Neural cell (in vitro differentiated cells): Measurements from ENCODE around the gene AP2A2. TPM values are rescaled to one million over a fixed set of nuclear protein-coding genes. Genes with fewer than 3 reads are reported as not detected.

Experiments used
- H2AFZ ChIP-seq: fragments of 200-600, 300-800 bp; sonication (generic), shearing (Covaris generic); 2 replicates; pipeline ENCODE4 v1.6.0; 2014; ENCODE audit warnings: low read depth, mild to moderate bottlenecking, antibody characterized with exemption, low read length, moderate library complexity
- H3F3A ChIP-seq: fragments of 200-600 bp; shearing (Covaris generic); 2 replicates; pipeline ENCODE4 v1.6.1; 2016; ENCODE audit warnings: mild to moderate bottlenecking, moderate library complexity, mixed read lengths, antibody characterized with exemption, low read length; ENCODE audit not compliant: insufficient read depth, poor library complexity, severe bottlenecking
- H3K27ac ChIP-seq: fragments of 200-600, 300-800 bp; sonication (generic), shearing (Covaris generic); 2 replicates; pipeline ENCODE4 v1.5.1; 2014; ENCODE audit warnings: mild to moderate bottlenecking, low read length, moderate library complexity
- H3K27me3 ChIP-seq: fragments of 300-800, 200-600 bp; sonication (generic), shearing (Covaris generic); 2 replicates; pipeline ENCODE4 v1.6.0; 2014; ENCODE audit warnings: mild to moderate bottlenecking, low read depth, low read length, moderate library complexity; ENCODE audit not compliant: insufficient read depth
- H3K36me3 ChIP-seq: fragments of 300-800, 200-600 bp; sonication (generic), shearing (Covaris generic); 2 replicates; pipeline ENCODE4 v1.5.1; 2014; ENCODE audit warnings: mild to moderate bottlenecking, antibody characterized with exemption, low read length, moderate library complexity; ENCODE audit not compliant: insufficient read depth
- H3K4me2 ChIP-seq: fragments of 300-800, 200-600 bp; sonication (generic), shearing (Covaris generic); 2 replicates; pipeline ENCODE4 v1.6.0; 2014; ENCODE audit warnings: mild to moderate bottlenecking, low read length
- H3K4me3 ChIP-seq: fragments of 300-800, 200-600 bp; sonication (generic), shearing (Covaris generic); 2 replicates; pipeline ENCODE4 v1.5.1; 2014; ENCODE audit warnings: mild to moderate bottlenecking, low read length, moderate library complexity
- H3K79me2 ChIP-seq: fragments of 200-600 bp; shearing (Covaris generic); replicated peaks from 2 replicates; pipeline ENCODE4 v1.6.0; 2014; ENCODE audit warnings: mild to moderate bottlenecking, low read length, moderate library complexity; ENCODE audit not compliant: insufficient read depth
- H3K9ac ChIP-seq: fragments of 300-800, 200-600 bp; sonication (generic), shearing (Covaris generic); 2 replicates; pipeline ENCODE4 v1.6.1; 2016; ENCODE audit warnings: mild to moderate bottlenecking, low read length, mixed read lengths
- H3K9me2 ChIP-seq: fragments of 200-600 bp; shearing (Covaris generic); 2 replicates; pipeline ENCODE4 v1.6.1; 2016; ENCODE audit warnings: mild to moderate bottlenecking, low read length, mixed read lengths; ENCODE audit not compliant: insufficient read depth
- H3K9me3 ChIP-seq: fragments of 200-600, 300-800 bp; sonication (generic), shearing (Covaris generic); 2 replicates; pipeline ENCODE4 v1.6.1; 2016; ENCODE audit warnings: mild to moderate bottlenecking, mixed run types, low read length, moderate library complexity, mixed read lengths
- H4K20me1 ChIP-seq: fragments of 200-600 bp; shearing (Covaris generic); 2 replicates; pipeline ENCODE4 v1.6.1; 2016; ENCODE audit warnings: mild to moderate bottlenecking, mixed run types; ENCODE audit not compliant: insufficient read depth
- EP300 ChIP-seq: fragments of 450-650 bp; conservative IDR thresholded peaks from 2 replicates; pipeline ENCODE4 v1.6.1; 2014; ENCODE audit warnings: antibody characterized with exemption, mild to moderate bottlenecking, moderate library complexity; ENCODE audit not compliant: poor library complexity, severe bottlenecking
- MXI1 ChIP-seq: fragments of 450-650 bp; conservative IDR thresholded peaks from 2 replicates; pipeline ENCODE4 v1.6.1; 2014; ENCODE audit warnings: antibody characterized with exemption, mild to moderate bottlenecking; ENCODE audit not compliant: poor library complexity, severe bottlenecking
- POLR2AphosphoS5 ChIP-seq: IDR thresholded peaks from 2 replicates; pipeline ENCODE4 v1.6.1; 2012
- RAD21 ChIP-seq: fragments of 450-650 bp; conservative IDR thresholded peaks from 2 replicates; pipeline ENCODE4 v1.6.1; 2014; ENCODE audit warnings: antibody characterized with exemption, mild to moderate bottlenecking, moderate library complexity
- REST ChIP-seq: IDR thresholded peaks from 2 replicates; pipeline ENCODE4 v1.6.1; 2012; ENCODE audit warnings: borderline replicate concordance
- SMC3 ChIP-seq: fragments of 450-650 bp; conservative IDR thresholded peaks from 2 replicates; pipeline ENCODE4 v1.6.1; 2014; ENCODE audit warnings: antibody characterized with exemption, mild to moderate bottlenecking, moderate library complexity; ENCODE audit not compliant: poor library complexity
- TAF1 ChIP-seq: IDR thresholded peaks from 2 replicates; pipeline ENCODE4 v1.6.1; 2012; ENCODE audit warnings: low read depth
- polyA plus RNA-seq: library from polyadenylated mRNA; depleted of rRNA; stranded (reverse); fragments of >200 nt; gene quantifications from 2 replicates; pipeline ENCODE4 v1.2.3, GENCODE V29; 2014
- TF ChIP-seq, protein P1 (sequence below): fragments of 450-650 bp; IDR thresholded peaks from 2 replicates; pipeline ENCODE4 v1.5.1; 2014; ENCODE audit warnings: antibody characterized with exemption, mild to moderate bottlenecking, moderate library complexity; ENCODE audit not compliant: poor library complexity, severe bottlenecking

Gene AP2A2
- polyA plus RNA-seq, 1 donor from 2014 or later = 46.5 TPM

DNA sequence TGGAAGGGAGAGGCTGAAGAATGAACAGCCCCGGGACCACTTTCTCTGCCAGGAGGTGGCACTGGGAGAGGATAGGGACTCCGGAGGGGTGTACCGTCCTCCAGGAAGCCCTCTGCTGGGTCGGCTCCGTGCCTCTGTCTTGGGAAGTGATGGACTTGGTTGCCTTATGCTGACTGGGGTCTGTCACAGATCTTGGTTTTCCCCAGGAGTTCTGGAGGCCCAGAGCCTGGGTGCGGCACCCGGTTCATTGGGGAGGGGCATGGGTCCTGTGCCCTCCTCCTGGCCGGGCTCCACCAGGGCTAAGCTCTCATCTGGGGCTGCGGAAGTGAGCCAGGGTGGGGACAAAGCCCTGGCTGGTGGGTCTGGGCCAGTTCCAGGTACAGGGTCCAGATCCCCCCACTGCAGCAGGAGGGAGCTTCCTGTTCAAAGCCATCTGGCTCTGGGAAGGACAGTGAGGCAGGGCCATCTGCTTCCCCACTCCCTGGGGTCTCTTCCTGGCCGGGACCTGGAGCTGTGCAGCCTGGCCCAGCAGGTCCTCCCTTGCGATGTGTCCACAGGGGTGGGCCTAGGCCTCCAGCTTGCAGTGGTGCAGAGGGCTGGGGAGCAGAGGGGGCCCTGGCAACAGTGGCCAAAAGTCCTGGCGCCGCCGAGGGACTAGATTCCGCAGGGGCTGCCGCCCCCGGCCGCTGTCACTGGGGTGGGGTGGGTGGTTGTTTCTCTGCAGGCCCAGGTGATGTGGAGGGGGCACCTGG, 1.1 kb upstream of the AP2A2 start:
- no peaks in the 10 kb centered on the region for H3K9me3 ChIP-seq
- H3K4me3 ChIP-seq = no peak overlapping the region
- no peaks in the 10 kb centered on the region for H4K20me1 ChIP-seq
- no peak overlapping the region for H3K27ac ChIP-seq
- no peak overlapping the region for H2AFZ ChIP-seq
- H3F3A ChIP-seq = no peaks in the 10 kb centered on the region
- peaks cover 33% of the 10 kb centered on the region for H3K79me2 ChIP-seq
- H3K36me3 ChIP-seq = no peaks in the 10 kb centered on the region
- no peak overlapping the region for H3K4me2 ChIP-seq
- no peak overlapping the region for H3K9ac ChIP-seq
- H3K27me3 ChIP-seq = no peaks in the 10 kb centered on the region
- TF ChIP-seq EP300 = no peak
- no peak for TF ChIP-seq SMC3
- no peak for TF ChIP-seq POLR2AphosphoS5
- H3K9me2 ChIP-seq = no peaks in the 10 kb centered on the region

GRCh38 chr11:925158-925495, 543 bp upstream of the AP2A2 start:
- no peak overlapping the region for H2AFZ ChIP-seq
- no peak overlapping the region for H3K4me2 ChIP-seq
- no peak overlapping the region for H3K9ac ChIP-seq
- H3K9me2 ChIP-seq = no peaks in the 10 kb centered on the region
- H3F3A ChIP-seq = no peaks in the 10 kb centered on the region
- H3K79me2 ChIP-seq = peaks cover 38% of the 10 kb centered on the region
- peak overlapping the region; percentile 53 for H3K4me3 ChIP-seq
- H3K36me3 ChIP-seq = no peaks in the 10 kb centered on the region
- no peaks in the 10 kb centered on the region for H3K9me3 ChIP-seq
- H4K20me1 ChIP-seq = no peaks in the 10 kb centered on the region
- H3K27me3 ChIP-seq = no peaks in the 10 kb centered on the region
- TF ChIP-seq SMC3 (no peak), REST (no peak), RAD21 (no peak), TAF1 (no peak), EP300 (no peak)
- TF ChIP-seq, protein P1, sequence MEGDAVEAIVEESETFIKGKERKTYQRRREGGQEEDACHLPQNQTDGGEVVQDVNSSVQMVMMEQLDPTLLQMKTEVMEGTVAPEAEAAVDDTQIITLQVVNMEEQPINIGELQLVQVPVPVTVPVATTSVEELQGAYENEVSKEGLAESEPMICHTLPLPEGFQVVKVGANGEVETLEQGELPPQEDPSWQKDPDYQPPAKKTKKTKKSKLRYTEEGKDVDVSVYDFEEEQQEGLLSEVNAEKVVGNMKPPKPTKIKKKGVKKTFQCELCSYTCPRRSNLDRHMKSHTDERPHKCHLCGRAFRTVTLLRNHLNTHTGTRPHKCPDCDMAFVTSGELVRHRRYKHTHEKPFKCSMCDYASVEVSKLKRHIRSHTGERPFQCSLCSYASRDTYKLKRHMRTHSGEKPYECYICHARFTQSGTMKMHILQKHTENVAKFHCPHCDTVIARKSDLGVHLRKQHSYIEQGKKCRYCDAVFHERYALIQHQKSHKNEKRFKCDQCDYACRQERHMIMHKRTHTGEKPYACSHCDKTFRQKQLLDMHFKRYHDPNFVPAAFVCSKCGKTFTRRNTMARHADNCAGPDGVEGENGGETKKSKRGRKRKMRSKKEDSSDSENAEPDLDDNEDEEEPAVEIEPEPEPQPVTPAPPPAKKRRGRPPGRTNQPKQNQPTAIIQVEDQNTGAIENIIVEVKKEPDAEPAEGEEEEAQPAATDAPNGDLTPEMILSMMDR = no peak
- H3K27ac ChIP-seq = no peak overlapping the region

GRCh38 chr11:926341-926916, 759 bp downstream of the AP2A2 start:
- peaks cover 47% of the 10 kb centered on the region for H3K79me2 ChIP-seq
- TF ChIP-seq TAF1 (no peak), REST (peak; percentile 87), EP300 (peak; percentile 25), SMC3 (peak; percentile 40), MXI1 (peak; percentile 43), POLR2AphosphoS5 (peak; percentile 53)
- TF ChIP-seq, protein P1 = no peak
- no peaks in the 10 kb centered on the region for H3K9me3 ChIP-seq

More at GRCh38 chr11:926341-926916, 759 bp downstream of the AP2A2 start:
- H3K27ac ChIP-seq = peak overlapping the region; percentile 84
- H3K9ac ChIP-seq = peak overlapping the region; percentile 92
- no peaks in the 10 kb centered on the region for H3F3A ChIP-seq
- H3K4me2 ChIP-seq = peak overlapping the region; percentile 85
- peak overlapping the region; percentile 69 for H3K4me3 ChIP-seq
- no peak overlapping the region for H2AFZ ChIP-seq
- no peaks in the 10 kb centered on the region for H3K9me2 ChIP-seq
- no peaks in the 10 kb centered on the region for H3K36me3 ChIP-seq
- no peaks in the 10 kb centered on the region for H3K27me3 ChIP-seq
- no peaks in the 10 kb centered on the region for H4K20me1 ChIP-seq
